ENCODE measurements around the gene IRF3.

- no peak for TF ChIP-seq CTCF (conservative IDR thresholded peaks at IDR 0.05 in 1 of 2, IDR thresholded peaks at IDR 0.05 in 1 of 2; ENCODE audit: low read depth in 1 of 2, low read length in 2 of 2)
- TF ChIP-seq EZH2 (IDR thresholded peaks at IDR 0.05; ENCODE audit: low read length, missing control alignments) = no peak
Measured at GRCh38 chr19:49690079-49690655, 24.5 kb upstream of the IRF3 start.
